Immature natural killer cell (primary cell): ENCODE data around the gene RESP18. TPM values are rescaled to one million over a fixed set of nuclear protein-coding genes. Genes with fewer than 3 reads are reported as not detected.

Source experiments
- DNase-seq, 3 donors: peaks; one replicate each; pipeline ENCODE4 v3.0.0; 2022; ENCODE audit warnings: mixed read lengths in 1 of 3
- H3K27ac Mint-ChIP-seq, 6 donors: one replicate each; pipeline ENCODE4 v1.8.0; 2020; ENCODE audit warnings: mixed read lengths in 6 of 6, mild to moderate bottlenecking in 5 of 6, inconsistent platforms in 4 of 6, moderate library complexity in 3 of 6
- H3K27me3 Mint-ChIP-seq, 3 donors: one replicate each; pipeline ENCODE4 v1.8.0; 2020 to 2021; ENCODE audit warnings: low read depth in 3 of 3, mild to moderate bottlenecking in 3 of 3, mixed read lengths in 3 of 3, moderate library complexity in 3 of 3, inconsistent platforms in 1 of 3
- H3K36me3 Mint-ChIP-seq, 3 donors: one replicate each; pipeline ENCODE4 v1.8.0; 2020; ENCODE audit warnings: mixed read lengths in 3 of 3, inconsistent platforms in 2 of 3, mild to moderate bottlenecking in 2 of 3
- H3K4me1 Mint-ChIP-seq, 2 donors: one replicate each; pipeline ENCODE4 v1.8.0; 2020; ENCODE audit warnings: inconsistent platforms in 2 of 2, mild to moderate bottlenecking in 2 of 2, mixed read lengths in 2 of 2, moderate library complexity in 1 of 2
- H3K4me3 Mint-ChIP-seq, 5 donors: one replicate each; pipeline ENCODE4 v1.8.0; 2020; ENCODE audit warnings: mild to moderate bottlenecking in 5 of 5, mixed read lengths in 5 of 5, inconsistent platforms in 3 of 5, moderate library complexity in 3 of 5
- H3K9me3 Mint-ChIP-seq, 6 donors: one replicate each; pipeline ENCODE4 v1.8.0; 2020; ENCODE audit warnings: mild to moderate bottlenecking in 6 of 6, mixed read lengths in 6 of 6, inconsistent platforms in 4 of 6, moderate library complexity in 3 of 6
- polyA plus RNA-seq, 3 donors: library from polyadenylated mRNA; unstranded; fragments of 300-500 nt; fragmentation: Illumina TruSeq; gene quantifications; one replicate each; pipeline ENCODE4 v1.2.3, GENCODE V29; 2021

The RESP18 gene
- polyA plus RNA-seq, 3 donors from 2014 or later, result not detected

GRCh38 chr2:219308142-219309101, 24.1 kb downstream of the RESP18 start:
- DNase-seq, result peak; percentile 47 to 58 (median 54)

GRCh38 chr2:219306047-219306446, 26.5 kb downstream of the RESP18 start:
- Mint-ChIP-seq H3K4me3 (no peak overlapping the region), H3K27ac (no peak overlapping the region), H3K4me1 (no peaks in the 10 kb centered on the region), H3K27me3 (peaks cover 12 to 26% (median 23%) of the 10 kb centered on the region in 3 donors), H3K9me3 (no peaks in the 10 kb centered on the region), H3K36me3 (no peaks in the 10 kb centered on the region)
- no peak for DNase-seq

More at GRCh38 chr2:219308142-219309101, 24.1 kb downstream of the RESP18 start:
- Mint-ChIP-seq H3K36me3 (no peaks in the 10 kb centered on the region), H3K27ac (no peak overlapping the region), H3K27me3 (peaks cover 14 to 32% (median 25%) of the 10 kb centered on the region in 3 donors), H3K4me3 (no peak overlapping the region), H3K4me1 (no peaks in the 10 kb centered on the region), H3K9me3 (no peaks in the 10 kb centered on the region)

- peaks cover 0 to 2% (median 0%) of the 10 kb centered on the region in 6 donors for H3K9me3 Mint-ChIP-seq
- DNase-seq, result no peak
- H3K36me3 Mint-ChIP-seq, result no peaks in the 10 kb centered on the region
- peaks cover 5 to 22% (median 19%) of the 10 kb centered on the region in 3 donors for H3K27me3 Mint-ChIP-seq
- no peak overlapping the region for H3K27ac Mint-ChIP-seq
- H3K4me3 Mint-ChIP-seq, result no peak overlapping the region
- no peaks in the 10 kb centered on the region for H3K4me1 Mint-ChIP-seq
These were observed 28.3 kb downstream of the RESP18 start for GRCh38 chr2:219304223-219304622.

GRCh38 chr2:219302412-219302968, 30.1 kb downstream of the RESP18 start:
- Mint-ChIP-seq H3K27me3 (peaks cover 6 to 18% (median 13%) of the 10 kb centered on the region in 3 donors), H3K4me1 (peaks cover 0 to 1% of the 10 kb centered on the region in 2 donors), H3K27ac (no peak overlapping the region), H3K9me3 (peaks cover 0 to 2% (median 0%) of the 10 kb centered on the region in 6 donors), H3K4me3 (no peak overlapping the region), H3K36me3 (no peaks in the 10 kb centered on the region)
- no peak for DNase-seq

GRCh38 chr2:219300022-219300421, 32.5 kb downstream of the RESP18 start:
- peaks cover 0 to 2% (median 0%) of the 10 kb centered on the region in 6 donors for H3K9me3 Mint-ChIP-seq
- no peak for DNase-seq
- peaks cover 3 to 10% of the 10 kb centered on the region in 2 donors for H3K4me1 Mint-ChIP-seq
- peaks cover 6 to 16% (median 13%) of the 10 kb centered on the region in 3 donors for H3K27me3 Mint-ChIP-seq
- H3K36me3 Mint-ChIP-seq, result no peaks in the 10 kb centered on the region
- no peak overlapping the region for H3K4me3 Mint-ChIP-seq
- no peak overlapping the region for H3K27ac Mint-ChIP-seq

GRCh38 chr2:219299372-219299760, 33.2 kb downstream of the RESP18 start:
- no peak for DNase-seq
- H3K36me3 Mint-ChIP-seq, result no peaks in the 10 kb centered on the region
- peaks cover 6 to 13% (median 10%) of the 10 kb centered on the region in 3 donors for H3K27me3 Mint-ChIP-seq
- no peak overlapping the region for H3K27ac Mint-ChIP-seq
- H3K4me3 Mint-ChIP-seq, result no peak overlapping the region
- H3K9me3 Mint-ChIP-seq, result peaks cover 0 to 2% (median 0%) of the 10 kb centered on the region in 6 donors
- peaks cover 5 to 12% of the 10 kb centered on the region in 2 donors for H3K4me1 Mint-ChIP-seq

- DNase-seq, result peak; percentile 83 to 85 (median 84)
These were observed 33.7 kb downstream of the RESP18 start for GRCh38 chr2:219298759-219299371.

GRCh38 chr2:219297766-219298456, 34.6 kb downstream of the RESP18 start:
- Mint-ChIP-seq H3K4me3 (no peak overlapping the region), H3K4me1 (peaks cover 10 to 17% of the 10 kb centered on the region in 2 donors), H3K27ac (peak overlapping the region in 1 of 6 donors; percentile 50)

More at GRCh38 chr2:219298759-219299371, 33.7 kb downstream of the RESP18 start:
- H3K27ac Mint-ChIP-seq, result peak overlapping the region in 2 of 6 donors; percentile 35 to 56
- peaks cover 6 to 14% (median 10%) of the 10 kb centered on the region in 3 donors for H3K27me3 Mint-ChIP-seq
- H3K9me3 Mint-ChIP-seq, result peaks cover 0 to 2% (median 0%) of the 10 kb centered on the region in 6 donors
- H3K4me1 Mint-ChIP-seq, result peaks cover 10 to 17% of the 10 kb centered on the region in 2 donors
- H3K4me3 Mint-ChIP-seq, result no peak overlapping the region
- H3K36me3 Mint-ChIP-seq, result no peaks in the 10 kb centered on the region

GRCh38 chr2:219296631-219297391, 35.7 kb downstream of the RESP18 start:
- Mint-ChIP-seq H3K27ac (no peak overlapping the region), H3K9me3 (peaks cover 0 to 2% (median 0%) of the 10 kb centered on the region in 6 donors), H3K27me3 (peaks cover 6 to 12% (median 11%) of the 10 kb centered on the region in 3 donors), H3K4me1 (peaks cover 10 to 17% of the 10 kb centered on the region in 2 donors), H3K36me3 (no peaks in the 10 kb centered on the region), H3K4me3 (no peak overlapping the region)
- no peak for DNase-seq

More at GRCh38 chr2:219297766-219298456, 34.6 kb downstream of the RESP18 start:
- Mint-ChIP-seq H3K27me3 (peaks cover 6 to 14% (median 12%) of the 10 kb centered on the region in 3 donors), H3K9me3 (peaks cover 0 to 2% (median 0%) of the 10 kb centered on the region in 6 donors), H3K36me3 (no peaks in the 10 kb centered on the region)
- no peak for DNase-seq

GRCh38 chr2:219296142-219296541, 36.4 kb downstream of the RESP18 start:
- H3K4me3 Mint-ChIP-seq, result no peak overlapping the region
- H3K36me3 Mint-ChIP-seq, result no peaks in the 10 kb centered on the region
- H3K9me3 Mint-ChIP-seq, result peaks cover 0 to 2% (median 0%) of the 10 kb centered on the region in 6 donors
- peaks cover 6 to 12% (median 7%) of the 10 kb centered on the region in 3 donors for H3K27me3 Mint-ChIP-seq
- no peak for DNase-seq
- H3K27ac Mint-ChIP-seq, result peak overlapping the region in 3 of 6 donors; percentile 24 to 87 (median 76)
- H3K4me1 Mint-ChIP-seq, result peaks cover 10 to 17% of the 10 kb centered on the region in 2 donors

- Mint-ChIP-seq H3K27ac (peak overlapping the region; percentile 29 to 98 (median 92)), H3K4me1 (peaks cover 10 to 17% of the 10 kb centered on the region in 2 donors), H3K36me3 (no peaks in the 10 kb centered on the region), H3K4me3 (peak overlapping the region; percentile 73 to 86 (median 77)), H3K27me3 (peaks cover 6 to 10% (median 7%) of the 10 kb centered on the region in 3 donors), H3K9me3 (no peaks in the 10 kb centered on the region)
- peak; percentile 88 to 91 (median 90) for DNase-seq
These were observed 37.9 kb downstream of the RESP18 start for GRCh38 chr2:219294356-219295351.
